Endodermal cell (in vitro differentiated cells): ENCODE data around the gene LHX6. TPM values are rescaled to one million over a fixed set of nuclear protein-coding genes. Genes with fewer than 3 reads are reported as not detected.

Experiments
- DNase-seq: peaks from one replicate; pipeline ENCODE4 v3.0.0-alpha.2; 2017
- H3K27ac ChIP-seq: 2 replicates; pipeline ENCODE4 v1.5.1; 2013; ENCODE audit warnings: mild to moderate bottlenecking, low read depth, low read length, moderate library complexity
- H3K27me3 ChIP-seq: 2 replicates; pipeline ENCODE4 v1.6.1; 2013; ENCODE audit warnings: mild to moderate bottlenecking, low read length, moderate library complexity; ENCODE audit not compliant: insufficient read depth, control insufficient read depth, poor library complexity, severe bottlenecking
- H3K36me3 ChIP-seq: 2 replicates; pipeline ENCODE4 v1.7.0; 2013; ENCODE audit warnings: mild to moderate bottlenecking, low read length, moderate library complexity; ENCODE audit not compliant: control insufficient read depth, insufficient read depth
- H3K4me1 ChIP-seq: one replicate; pipeline ENCODE4 v1.7.0; 2013; ENCODE audit warnings: low read length; ENCODE audit not compliant: control insufficient read depth, insufficient read depth
- H3K4me3 ChIP-seq: 2 replicates; pipeline ENCODE4 v1.5.1; 2013; ENCODE audit warnings: mild to moderate bottlenecking, low read length, moderate library complexity
- H3K9ac ChIP-seq: 2 replicates; pipeline ENCODE4 v1.6.1; 2013; ENCODE audit warnings: mild to moderate bottlenecking, low read length, moderate library complexity; ENCODE audit not compliant: poor library complexity, severe bottlenecking; ENCODE audit errors: extremely low read depth
- H3K9me3 ChIP-seq: 2 replicates; pipeline ENCODE4 v1.6.1; 2013; ENCODE audit warnings: mild to moderate bottlenecking, low read length, moderate library complexity; ENCODE audit not compliant: control insufficient read depth
- H3K27ac Mint-ChIP-seq: 2 replicates; pipeline ENCODE4 v1.8.0; 2020; ENCODE audit warnings: mixed read lengths
- H3K27me3 Mint-ChIP-seq: 2 replicates; pipeline ENCODE4 v1.8.0; 2021; ENCODE audit warnings: mild to moderate bottlenecking, mixed read lengths; ENCODE audit not compliant: insufficient read depth
- H3K36me3 Mint-ChIP-seq: 2 replicates; pipeline ENCODE4 v1.8.0; 2020; ENCODE audit warnings: low read depth, mixed read lengths
- H3K4me1 Mint-ChIP-seq: 2 replicates; pipeline ENCODE4 v1.8.0; 2020; ENCODE audit warnings: mixed read lengths
- H3K4me3 Mint-ChIP-seq: 2 replicates; pipeline ENCODE4 v1.8.0; 2020; ENCODE audit warnings: mild to moderate bottlenecking, moderate library complexity, mixed read lengths
- H3K9me3 Mint-ChIP-seq: 2 replicates; pipeline ENCODE4 v1.8.0; 2020; ENCODE audit warnings: mild to moderate bottlenecking, mixed read lengths
- CTCF ChIP-seq: fragments of 200-600 bp; sonication (generic); conservative IDR thresholded peaks from 2 replicates; pipeline ENCODE4 v1.5.0; 2021; ENCODE audit warnings: antibody characterized with exemption, mild to moderate bottlenecking
- WGBS, 2 experiments: methylation state at CpG; one replicate each; pipeline versions ENCODE4 v1.1.5 to v1.1.7; 2013; ENCODE audit warnings: missing lambda C conversion rate in 2 of 2, mixed read lengths in 1 of 2; ENCODE audit not compliant: insufficient coverage in 1 of 2, insufficient read length in 1 of 2; 5-methylcytosine and 5-hydroxymethylcytosine counted together
- total RNA-seq, 2 donors: library from RNA; stranded (reverse); fragmentation: NEBNext Ultra II Directional in 1 of 2; extraction: Animal tissue kit (Norgen Biotek cat#: 25700) in 1 of 2; gene quantifications; 2 replicates in 1 of 2; 3 replicates in 1 of 2; pipeline ENCODE4 v1.2.1, GENCODE V29; 2021

Gene LHX6
- total RNA-seq, 2 donors from 2014 or later, result 0.37 TPM; not detected in 1

GRCh38 chr9:122261469-122261881 is 32.7 kb upstream of the LHX6 start:
- H3K9me3 Mint-ChIP-seq, result no peaks in the 10 kb centered on the region
- no peaks in the 10 kb centered on the region for H3K27me3 Mint-ChIP-seq
- Histone ChIP-seq H3K9me3 (no peaks in the 10 kb centered on the region), H3K4me3 (no peak overlapping the region), H3K36me3 (peaks cover 32% of the 10 kb centered on the region), H3K27me3 (no peaks in the 10 kb centered on the region), H3K9ac (no peak overlapping the region), H3K27ac (no peak overlapping the region), H3K4me1 (no peaks in the 10 kb centered on the region)
- no peak for TF ChIP-seq CTCF
- peaks cover 27% of the 10 kb centered on the region for H3K36me3 Mint-ChIP-seq
- 83 to 93% methylated on average over 1 of the region's 1 CpG for WGBS, 2 experiments
- no peak for DNase-seq
- peaks cover 6% of the 10 kb centered on the region for H3K4me1 Mint-ChIP-seq
- no peak overlapping the region for H3K4me3 Mint-ChIP-seq
- no peak overlapping the region for H3K27ac Mint-ChIP-seq

GRCh38 chr9:122258886-122259415 is 30.2 kb upstream of the LHX6 start:
- peaks cover 31% of the 10 kb centered on the region for H3K36me3 Mint-ChIP-seq
- Histone ChIP-seq H3K9ac (no peak overlapping the region), H3K4me1 (no peaks in the 10 kb centered on the region), H3K27ac (no peak overlapping the region), H3K36me3 (peaks cover 54% of the 10 kb centered on the region), H3K27me3 (no peaks in the 10 kb centered on the region), H3K4me3 (no peak overlapping the region), H3K9me3 (no peaks in the 10 kb centered on the region)
- peaks cover 5% of the 10 kb centered on the region for H3K4me1 Mint-ChIP-seq
- no peak overlapping the region for H3K27ac Mint-ChIP-seq
- no peak for DNase-seq
- H3K4me3 Mint-ChIP-seq, result no peak overlapping the region
- H3K27me3 Mint-ChIP-seq, result no peaks in the 10 kb centered on the region
- no peaks in the 10 kb centered on the region for H3K9me3 Mint-ChIP-seq
- WGBS, 2 experiments, result 100% methylated on average over 1 to 2 of the region's 2 CpGs
- TF ChIP-seq CTCF, result no peak

- no peak for DNase-seq
- H3K4me3 ChIP-seq, result no peak overlapping the region
- 91 to 94% methylated on average over 2 to 5 of the region's 5 CpGs for WGBS, 2 experiments
- no peak for TF ChIP-seq CTCF
- no peak overlapping the region for H3K27ac Mint-ChIP-seq
- peaks cover 23% of the 10 kb centered on the region for H3K4me1 Mint-ChIP-seq
- H3K36me3 Mint-ChIP-seq, result peaks cover 35% of the 10 kb centered on the region
- H3K4me3 Mint-ChIP-seq, result no peak overlapping the region
- H3K9me3 ChIP-seq, result no peaks in the 10 kb centered on the region
- peaks cover 59% of the 10 kb centered on the region for H3K36me3 ChIP-seq
- H3K27me3 Mint-ChIP-seq, result no peaks in the 10 kb centered on the region
- H3K9me3 Mint-ChIP-seq, result no peaks in the 10 kb centered on the region
- peaks cover 7% of the 10 kb centered on the region for H3K4me1 ChIP-seq
- H3K27me3 ChIP-seq, result no peaks in the 10 kb centered on the region
- H3K27ac ChIP-seq, result no peak overlapping the region
- no peak overlapping the region for H3K9ac ChIP-seq
These were observed 27.4 kb upstream of the LHX6 start for GRCh38 chr9:122256206-122256605.
